Neural progenitor cell (in vitro differentiated cells): ENCODE results near the gene FBP2. TPM values are rescaled to one million over a fixed set of nuclear protein-coding genes. Genes with fewer than 3 reads are reported as not detected.

Experiments
- DNase-seq: peaks from one replicate; pipeline ENCODE4 v3.0.0-alpha.2; 2016; ENCODE audit warnings: low spot score
- H2AFZ ChIP-seq: fragments of 200-600 bp; sonication (generic); replicated peaks from 2 replicates; pipeline ENCODE4 v1.6.1; 2016; ENCODE audit warnings: antibody characterized with exemption
- H3F3A ChIP-seq: fragments of 200-600 bp; sonication (generic); 2 replicates; pipeline ENCODE4 v1.6.1; 2016; ENCODE audit warnings: antibody characterized with exemption, low read depth
- H3K27ac ChIP-seq: fragments of 200-600 bp; sonication (generic); 2 replicates; pipeline ENCODE4 v1.5.1; 2016; ENCODE audit warnings: mild to moderate bottlenecking
- H3K27me3 ChIP-seq: fragments of 200-600 bp; sonication (generic); 2 replicates; pipeline ENCODE4 v1.6.1; 2016; ENCODE audit warnings: mild to moderate bottlenecking, moderate library complexity
- H3K36me3 ChIP-seq: fragments of 200-600 bp; sonication (generic); 2 replicates; pipeline ENCODE4 v1.5.1; 2016
- H3K4me1 ChIP-seq: fragments of 200-600 bp; sonication (generic); 2 replicates; pipeline ENCODE4 v1.6.1; 2016; ENCODE audit warnings: mixed run types
- H3K4me2 ChIP-seq: fragments of 200-600 bp; sonication (generic); 2 replicates; pipeline ENCODE4 v1.6.1; 2016
- H3K4me3 ChIP-seq: fragments of 200-600 bp; sonication (generic); 2 replicates; pipeline ENCODE4 v1.5.1; 2016
- H3K79me2 ChIP-seq: fragments of 200-600 bp; sonication (generic); 2 replicates; pipeline ENCODE4 v1.6.1; 2016; ENCODE audit warnings: low read depth
- H3K9ac ChIP-seq: fragments of 200-600 bp; sonication (generic); 2 replicates; pipeline ENCODE4 v1.6.1; 2016
- H3K9me3 ChIP-seq: fragments of 200-600 bp; sonication (generic); 2 replicates; pipeline ENCODE4 v1.5.1; 2016; ENCODE audit warnings: low read depth
- H4K20me1 ChIP-seq: fragments of 200-600 bp; sonication (generic); 2 replicates; pipeline ENCODE4 v1.6.1; 2016; ENCODE audit warnings: low read depth
- H3K27ac Mint-ChIP-seq: 3 replicates; pipeline ENCODE4 v1.8.0; 2021; ENCODE audit warnings: mixed read lengths
- H3K27me3 Mint-ChIP-seq: 2 replicates; pipeline ENCODE4 v1.8.0; 2022; ENCODE audit warnings: low read depth, mild to moderate bottlenecking, inconsistent platforms, moderate library complexity, mixed read lengths; ENCODE audit not compliant: insufficient read depth
- H3K36me3 Mint-ChIP-seq: 3 replicates; pipeline ENCODE4 v1.8.0; 2021; ENCODE audit warnings: mixed read lengths
- H3K4me1 Mint-ChIP-seq: 3 replicates; pipeline ENCODE4 v1.8.0; 2021; ENCODE audit warnings: mixed read lengths
- H3K4me3 Mint-ChIP-seq: 3 replicates; pipeline ENCODE4 v1.8.0; 2021; ENCODE audit warnings: mild to moderate bottlenecking, moderate library complexity, mixed read lengths
- H3K9me3 Mint-ChIP-seq: 3 replicates; pipeline ENCODE4 v1.8.0; 2020; ENCODE audit warnings: mixed read lengths
- EZH2 ChIP-seq: fragments of 200-600 bp; sonication (generic); IDR thresholded peaks from 2 replicates; pipeline ENCODE4 v1.6.1; 2017; ENCODE audit warnings: antibody characterized with exemption, mild to moderate bottlenecking, moderate library complexity
- EZH2phosphoT487 ChIP-seq: fragments of 200-600 bp; sonication (generic); IDR thresholded peaks from 2 replicates; pipeline ENCODE4 v1.6.1; 2017; ENCODE audit warnings: antibody characterized with exemption
- total RNA-seq: library from RNA; depleted of rRNA; stranded (reverse); fragments of >200 nt; gene quantifications from 2 replicates; pipeline ENCODE4 v1.2.3, GENCODE V29; 2015; ENCODE audit warnings: low replicate concordance
- TF ChIP-seq, protein P1 (sequence below): fragments of 200-600 bp; sonication (generic); IDR thresholded peaks from 2 replicates; pipeline ENCODE4 v1.5.1; 2017; ENCODE audit warnings: antibody characterized with exemption, mild to moderate bottlenecking

Gene FBP2
- total RNA-seq, 1 donor from 2014 or later: not detected

DNA sequence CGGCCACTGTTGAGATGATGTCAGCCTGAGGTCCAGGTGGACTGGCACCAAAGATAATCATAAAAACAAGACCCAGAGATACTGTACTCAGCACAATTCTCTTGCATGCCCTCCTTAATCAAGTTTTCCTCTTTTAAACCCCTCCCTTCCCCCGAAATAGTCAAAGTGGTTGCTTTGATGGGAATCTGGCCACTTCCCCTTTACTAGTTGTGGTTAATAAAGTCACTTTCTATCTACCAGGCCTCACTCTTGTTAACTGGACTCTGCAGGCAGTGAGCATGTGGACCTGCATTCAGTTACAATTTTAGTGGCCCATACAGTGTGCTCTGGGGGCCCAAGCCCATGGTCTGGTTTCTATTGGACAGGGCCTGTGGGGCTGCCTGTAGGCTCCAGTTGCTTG is 17.5 kb downstream of the FBP2 start:
- peaks cover 4% of the 10 kb centered on the region for H3F3A ChIP-seq
- H3K27ac ChIP-seq: no peak overlapping the region
- no peak overlapping the region for H3K4me3 ChIP-seq
- no peaks in the 10 kb centered on the region for H3K27me3 ChIP-seq
- no peak for TF ChIP-seq EZH2phosphoT487
- no peak for TF ChIP-seq EZH2
- TF ChIP-seq, protein P1, sequence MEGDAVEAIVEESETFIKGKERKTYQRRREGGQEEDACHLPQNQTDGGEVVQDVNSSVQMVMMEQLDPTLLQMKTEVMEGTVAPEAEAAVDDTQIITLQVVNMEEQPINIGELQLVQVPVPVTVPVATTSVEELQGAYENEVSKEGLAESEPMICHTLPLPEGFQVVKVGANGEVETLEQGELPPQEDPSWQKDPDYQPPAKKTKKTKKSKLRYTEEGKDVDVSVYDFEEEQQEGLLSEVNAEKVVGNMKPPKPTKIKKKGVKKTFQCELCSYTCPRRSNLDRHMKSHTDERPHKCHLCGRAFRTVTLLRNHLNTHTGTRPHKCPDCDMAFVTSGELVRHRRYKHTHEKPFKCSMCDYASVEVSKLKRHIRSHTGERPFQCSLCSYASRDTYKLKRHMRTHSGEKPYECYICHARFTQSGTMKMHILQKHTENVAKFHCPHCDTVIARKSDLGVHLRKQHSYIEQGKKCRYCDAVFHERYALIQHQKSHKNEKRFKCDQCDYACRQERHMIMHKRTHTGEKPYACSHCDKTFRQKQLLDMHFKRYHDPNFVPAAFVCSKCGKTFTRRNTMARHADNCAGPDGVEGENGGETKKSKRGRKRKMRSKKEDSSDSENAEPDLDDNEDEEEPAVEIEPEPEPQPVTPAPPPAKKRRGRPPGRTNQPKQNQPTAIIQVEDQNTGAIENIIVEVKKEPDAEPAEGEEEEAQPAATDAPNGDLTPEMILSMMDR: no peak
- H3K4me3 Mint-ChIP-seq: no peak overlapping the region
- no peak overlapping the region for H3K4me2 ChIP-seq
- H3K36me3 ChIP-seq: no peaks in the 10 kb centered on the region
- no peaks in the 10 kb centered on the region for H3K36me3 Mint-ChIP-seq
- no peaks in the 10 kb centered on the region for H3K79me2 ChIP-seq
- H3K27me3 Mint-ChIP-seq: peaks cover 3% of the 10 kb centered on the region
- no peak overlapping the region for H3K27ac Mint-ChIP-seq
- H3K9me3 Mint-ChIP-seq: no peaks in the 10 kb centered on the region
- H3K4me1 Mint-ChIP-seq: peaks cover 2% of the 10 kb centered on the region
- H3K4me1 ChIP-seq: no peaks in the 10 kb centered on the region
- no peak for DNase-seq
- no peaks in the 10 kb centered on the region for H4K20me1 ChIP-seq
- no peak overlapping the region for H3K9ac ChIP-seq
- H2AFZ ChIP-seq: no peak overlapping the region
- peaks cover 3% of the 10 kb centered on the region for H3K9me3 ChIP-seq

DNA sequence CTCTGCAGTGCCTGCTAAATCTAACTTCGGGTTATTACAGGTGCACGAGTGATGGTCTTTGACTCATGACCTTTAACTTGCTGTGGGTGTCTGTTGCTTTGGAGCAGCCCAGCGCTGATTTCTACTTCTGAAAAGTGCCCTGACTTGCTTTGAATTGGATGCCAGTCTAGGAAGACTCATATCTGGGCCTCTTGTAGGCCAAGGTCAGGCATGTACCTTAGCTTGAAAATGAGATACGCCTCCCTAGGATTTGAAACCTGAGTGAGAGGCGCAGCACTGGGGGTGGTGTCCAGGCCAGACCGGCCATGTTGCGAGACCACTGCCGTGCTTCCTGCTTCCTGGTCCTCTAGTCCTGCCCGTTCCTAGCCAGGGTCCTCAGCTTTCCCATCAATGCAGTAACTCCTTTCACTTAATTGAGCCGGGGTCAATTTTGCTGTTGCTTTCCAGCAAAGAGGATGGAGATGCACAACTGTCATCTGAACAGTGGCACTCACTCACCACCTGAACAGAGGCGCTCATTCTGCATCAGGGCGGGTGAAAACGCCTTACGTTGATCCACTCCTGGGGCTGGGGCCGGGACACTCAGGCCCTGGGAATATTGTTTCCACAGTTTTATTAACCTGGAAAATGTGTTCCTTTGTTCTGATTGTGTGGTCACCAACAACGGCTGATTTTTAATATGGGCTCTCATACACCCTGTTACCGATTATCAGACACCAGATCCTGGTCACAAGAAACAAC is 24.5 kb downstream of the FBP2 start:
- H3K27me3 Mint-ChIP-seq: peaks cover 5% of the 10 kb centered on the region
- no peak overlapping the region for H3K4me3 Mint-ChIP-seq
- DNase-seq: no peak
- Histone ChIP-seq H4K20me1 (no peaks in the 10 kb centered on the region), H2AFZ (no peak overlapping the region), H3K4me1 (no peaks in the 10 kb centered on the region), H3K36me3 (peaks cover 2% of the 10 kb centered on the region), H3K27ac (no peak overlapping the region), H3K9ac (no peak overlapping the region), H3F3A (no peaks in the 10 kb centered on the region), H3K27me3 (no peaks in the 10 kb centered on the region), H3K4me3 (no peak overlapping the region), H3K4me2 (no peak overlapping the region), H3K79me2 (no peaks in the 10 kb centered on the region), H3K9me3 (no peaks in the 10 kb centered on the region)
- no peak for TF ChIP-seq EZH2phosphoT487
- no peak for TF ChIP-seq EZH2
- TF ChIP-seq, protein P1: no peak
- no peaks in the 10 kb centered on the region for H3K9me3 Mint-ChIP-seq
- H3K4me1 Mint-ChIP-seq: no peaks in the 10 kb centered on the region
- H3K27ac Mint-ChIP-seq: no peak overlapping the region
- H3K36me3 Mint-ChIP-seq: peaks cover under 1% of the 10 kb centered on the region

DNA sequence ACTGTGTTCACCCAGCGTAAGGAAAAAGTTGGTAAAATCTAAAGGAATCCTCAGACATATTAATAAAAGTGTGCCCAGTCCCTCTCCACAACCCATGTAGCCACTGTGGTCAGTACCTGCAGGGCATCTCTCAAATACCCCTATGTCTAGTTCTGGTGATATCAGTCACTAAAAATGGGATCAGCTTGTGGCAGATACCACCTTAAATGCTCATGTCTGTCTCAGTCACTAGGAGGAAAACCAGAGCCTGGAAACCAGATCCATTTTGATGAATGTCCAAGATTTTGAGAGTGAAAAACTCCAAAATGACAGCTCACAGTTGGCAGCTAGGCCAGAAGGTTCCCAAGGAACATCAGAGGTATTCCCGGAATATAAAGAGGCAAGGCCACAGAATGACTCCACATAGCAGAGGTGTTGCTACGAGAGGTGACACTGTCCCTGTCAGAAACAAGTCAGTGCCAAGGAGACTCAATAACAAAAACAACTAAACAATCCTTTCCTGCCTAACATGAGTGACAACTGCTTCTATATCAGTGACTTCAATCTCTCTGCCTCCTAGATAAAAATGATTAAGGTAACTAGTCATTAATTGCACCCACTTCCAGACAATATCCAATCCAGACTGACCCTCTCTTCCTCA is 25.3 kb downstream of the FBP2 start:
- H3K4me1 Mint-ChIP-seq: no peaks in the 10 kb centered on the region
- no peaks in the 10 kb centered on the region for H3K9me3 Mint-ChIP-seq
- Histone ChIP-seq H3K4me1 (no peaks in the 10 kb centered on the region), H3F3A (no peaks in the 10 kb centered on the region), H3K9me3 (no peaks in the 10 kb centered on the region), H3K9ac (no peak overlapping the region), H3K36me3 (peaks cover 7% of the 10 kb centered on the region), H3K4me2 (no peak overlapping the region), H3K79me2 (no peaks in the 10 kb centered on the region), H3K27ac (no peak overlapping the region), H3K27me3 (no peaks in the 10 kb centered on the region), H3K4me3 (no peak overlapping the region), H4K20me1 (no peaks in the 10 kb centered on the region), H2AFZ (no peak overlapping the region)
- no peak overlapping the region for H3K27ac Mint-ChIP-seq
- TF ChIP-seq, protein P1: no peak
- TF ChIP-seq EZH2phosphoT487 (no peak), EZH2 (no peak)
- no peak for DNase-seq
- peaks cover 6% of the 10 kb centered on the region for H3K36me3 Mint-ChIP-seq
- peaks cover 5% of the 10 kb centered on the region for H3K27me3 Mint-ChIP-seq
- no peak overlapping the region for H3K4me3 Mint-ChIP-seq
